ENCODE data around the gene CUEDC1. TPM values are rescaled to one million over a fixed set of nuclear protein-coding genes. Genes with fewer than 3 reads are reported as not detected.

CUEDC1 gene
- total RNA-seq, result 7.6 TPM

GRCh38 chr17:57955183-57955931, at the start of gene CUEDC1:
CUEDC1 (minus strand) TSS chr17:57955412; CDS start chr17:57885564, 69,848 bp downstream.
- DNase-seq, result no peak

GRCh38 chr17:58004060-58004459, 48.8 kb upstream of the CUEDC1 start:
- no peak for DNase-seq

- no peak for DNase-seq
Observed at GRCh38 chr17:58002973-58003372, 47.8 kb upstream of the CUEDC1 start.

GRCh38 chr17:58002154-58002948, 47.1 kb upstream of the CUEDC1 start:
- no peak for DNase-seq

- DNase-seq, result no peak
Observed at GRCh38 chr17:58001461-58002124, 46.4 kb upstream of the CUEDC1 start.

- DNase-seq, result peak; percentile 51
Observed at GRCh38 chr17:57999496-58000017, 44.3 kb upstream of the CUEDC1 start.

GRCh38 chr17:57999010-57999495, 43.8 kb upstream of the CUEDC1 start:
- no peak for DNase-seq

- no peak for DNase-seq
Observed at GRCh38 chr17:57997085-57997809, 42.0 kb upstream of the CUEDC1 start.

- peak; percentile 37 for DNase-seq
Observed at GRCh38 chr17:57995076-57995956, 40.1 kb upstream of the CUEDC1 start.

- DNase-seq, result no peak
Observed at GRCh38 chr17:57994436-57994835, 39.2 kb upstream of the CUEDC1 start.

- DNase-seq, result no peak
Observed at GRCh38 chr17:57993471-57994365, 38.5 kb upstream of the CUEDC1 start.

- DNase-seq, result no peak
Observed at GRCh38 chr17:57991537-57991936, 36.3 kb upstream of the CUEDC1 start.

GRCh38 chr17:57990037-57990436, 34.8 kb upstream of the CUEDC1 start:
- no peak for DNase-seq

- DNase-seq, result peak; percentile 59
Observed at GRCh38 chr17:57988301-57989250, 33.4 kb upstream of the CUEDC1 start.

- DNase-seq, result peak; percentile 37
Observed at GRCh38 chr17:57987581-57988300, 32.5 kb upstream of the CUEDC1 start, which contains the start of gene VEZF1. VEZF1 (minus strand) TSS chr17:57988254; CDS start chr17:57988111, 143 bp downstream.

GRCh38 chr17:57986841-57987580, 31.8 kb upstream of the CUEDC1 start:
- DNase-seq, result peak; percentile 64

- DNase-seq, result no peak
Observed at GRCh38 chr17:57985675-57985974, 30.4 kb upstream of the CUEDC1 start.
